ENCODE data around the gene DHX15. TPM values are rescaled to one million over a fixed set of nuclear protein-coding genes. Genes with fewer than 3 reads are reported as not detected.
A peak's percentile ranks its signal among the peaks of the same experiment; 100 is the strongest.

DHX15 gene
- 136 and 185 TPM in 2 replicates for total RNA-seq

DNA sequence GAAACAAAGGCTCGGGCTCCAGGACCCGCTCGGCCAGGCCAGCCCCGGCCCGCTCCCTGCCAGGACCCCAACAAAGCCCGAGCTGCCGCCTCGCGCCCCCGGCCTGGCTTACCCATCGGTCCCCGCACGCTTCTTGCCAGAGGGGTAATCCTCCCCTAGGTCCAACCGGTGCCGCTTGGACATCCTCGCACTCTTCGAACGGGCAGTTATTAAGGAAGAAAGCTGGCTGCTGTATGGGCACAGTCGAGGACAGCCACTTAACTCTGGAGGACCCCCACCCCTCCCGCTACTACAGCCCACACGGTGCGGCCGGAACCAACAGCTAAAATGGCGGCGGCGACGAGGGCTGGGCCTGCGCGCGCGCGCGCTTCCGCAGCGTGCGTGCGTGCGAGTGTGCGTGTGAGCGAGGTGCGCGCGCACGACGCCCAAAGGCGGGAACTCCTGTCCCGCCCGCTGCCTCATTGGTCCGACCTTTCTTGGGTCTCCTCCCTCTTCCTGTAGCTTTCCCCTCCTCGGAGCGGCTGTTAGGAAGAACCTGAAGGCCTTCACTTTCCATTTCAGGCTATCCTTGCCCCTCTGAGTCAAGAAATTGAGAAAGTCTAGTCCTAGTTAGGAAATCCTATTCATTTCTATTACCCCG is at the start of gene DHX15:
Gene DHX15 (minus strand): TSS at position 344 of the 640 bp plus-strand sequence. CDS start 161 bp downstream, at position 183.

Small RNA genes lying within 50 kb of the gene (small RNA-seq; reads per million reads assigned to genes)
- gene MIR573 (0.85 reads per million, percentile 52 among the genes with 10 or more reads in this experiment), gene RN7SL16P (not detected)

Other genes starting within 250 kb of the DHX15 start
- gene SOD3, start 211.0 kb upstream of the DHX15 start, total RNA-seq, result not detected in 2 replicates